ENCODE data around the gene RAD17.
"Not testable (repeated sequence)": the region's sequence is repeated elsewhere in the genome, so short reads cannot be mapped to it uniquely, and the experiment has no call there.

RAD17 gene

GRCh38 chr5:69451941-69452647 is 82.5 kb downstream of the RAD17 start:
- no peak for TF ChIP-seq Cebpa-rat (IDR thresholded peaks at IDR 0.05)
- no peak overlapping the region for H3K4me3 ChIP-seq
- H3K4me2 ChIP-seq, result no peak overlapping the region

DNA sequence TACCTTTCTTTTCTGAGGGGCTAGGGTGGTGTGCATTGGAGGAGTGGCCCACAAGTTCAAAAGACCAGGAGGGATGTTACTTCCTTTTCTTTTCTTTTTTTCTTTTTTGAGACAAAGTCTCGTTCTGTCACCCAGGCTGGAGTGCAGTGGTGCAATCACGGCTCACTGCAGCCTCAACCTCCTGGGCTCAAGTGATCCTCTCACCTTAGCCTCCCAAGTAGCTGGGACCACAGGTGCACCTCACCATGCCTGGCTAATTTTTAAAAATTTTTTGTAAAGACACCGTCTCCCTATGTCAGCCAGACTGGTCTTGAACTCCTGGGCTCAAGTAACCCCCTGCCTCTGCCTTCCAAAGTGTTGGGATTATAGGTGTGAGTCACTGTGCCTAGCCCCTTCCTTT is 83.9 kb downstream of the RAD17 start:
- H3K4me2 ChIP-seq; H4K20me1 ChIP-seq; H3K9ac ChIP-seq; H3K27ac ChIP-seq; H3K4me1 ChIP-seq; H3K9me3 ChIP-seq (replicated peaks in 1 of 11); H3K36me3 ChIP-seq; H3K4me3 ChIP-seq; H3K27me3 ChIP-seq: not testable (repeated sequence)

More at GRCh38 chr5:69451941-69452647, 82.5 kb downstream of the RAD17 start:
- Histone ChIP-seq H3K27ac (no peak overlapping the region), H3K9ac (no peak overlapping the region), H3K9me3 (replicated peaks in 1 of 11) (peaks cover 0 to 5% (median 0%) of the 10 kb centered on the region in 11 experiments; a peak in 1 of 22 replicates), H3K27me3 (no peaks in the 10 kb centered on the region), H4K20me1 (no peaks in the 10 kb centered on the region), H3K4me1 (no peaks in the 10 kb centered on the region; a peak in 1 of 20 replicates), H3K36me3 (no peaks in the 10 kb centered on the region)

GRCh38 chr5:69454460-69455249 is 85.0 kb downstream of the RAD17 start:
- no peak for TF ChIP-seq Cebpa-rat (IDR thresholded peaks at IDR 0.05)
- no peak overlapping the region for H3K4me3 ChIP-seq
- peaks cover 0 to 10% (median 5%) of the 10 kb centered on the region in 11 experiments; a peak in 13 of 22 replicates for H3K9me3 ChIP-seq (replicated peaks in 1 of 11)
- H3K36me3 ChIP-seq, result no peaks in the 10 kb centered on the region
- H3K4me2 ChIP-seq, result no peak overlapping the region
- no peaks in the 10 kb centered on the region for H4K20me1 ChIP-seq
- no peaks in the 10 kb centered on the region for H3K27me3 ChIP-seq
- no peak overlapping the region for H3K9ac ChIP-seq
- H3K27ac ChIP-seq, result no peak overlapping the region
- no peaks in the 10 kb centered on the region; a peak in 1 of 20 replicates for H3K4me1 ChIP-seq

GRCh38 chr5:69455428-69455988 is 85.9 kb downstream of the RAD17 start:
- H3K9me3 ChIP-seq (replicated peaks in 1 of 11); H3K27ac ChIP-seq; H3K27me3 ChIP-seq; H4K20me1 ChIP-seq; H3K9ac ChIP-seq; H3K4me2 ChIP-seq; H3K4me1 ChIP-seq; H3K4me3 ChIP-seq; H3K36me3 ChIP-seq: not testable (repeated sequence)

GRCh38 chr5:69462170-69462569 is 92.6 kb downstream of the RAD17 start:
- no peaks in the 10 kb centered on the region for H3K36me3 ChIP-seq
- H3K9ac ChIP-seq, result no peak overlapping the region
- H3K9me3 ChIP-seq (replicated peaks in 1 of 11), result peaks cover 0 to 22% (median 11%) of the 10 kb centered on the region in 11 experiments; a peak in 14 of 22 replicates
- no peak overlapping the region for H3K4me3 ChIP-seq
- no peaks in the 10 kb centered on the region; a peak in 1 of 22 replicates for H4K20me1 ChIP-seq
- no peak overlapping the region for H3K27ac ChIP-seq
- no peaks in the 10 kb centered on the region for H3K4me1 ChIP-seq
- TF ChIP-seq Cebpa-rat (IDR thresholded peaks at IDR 0.05), result no peak
- H3K4me2 ChIP-seq, result no peak overlapping the region
- no peaks in the 10 kb centered on the region for H3K27me3 ChIP-seq

All from BLaER1 treated with 17β-estradiol and CSF1 and Interleukin-3, amounts not matched to agents 10 nM and 100 nM (cell line).